Tibial nerve (tissue), 4 donors: ENCODE data around the gene TMEM44. TPM values are rescaled to one million over a fixed set of nuclear protein-coding genes. Genes with fewer than 3 reads are reported as not detected.

Experiments
- DNase-seq, 2 donors: peaks; one replicate each; pipeline ENCODE4 v3.0.0-alpha.2; 2019; ENCODE audit warnings: low spot score in 2 of 2
- H3K27ac ChIP-seq, 4 donors: fragments of 200-600 bp; sonication (generic) in 3 of 4; one replicate each; pipeline ENCODE4 v1.5.1; 2017 to 2019; ENCODE audit warnings: mild to moderate bottlenecking in 1 of 4
- H3K27me3 ChIP-seq, 2 donors: fragments of 200-600 bp; sonication (generic) in 1 of 2; one replicate each; pipeline versions ENCODE4 v1.5.1 to v1.6.0; 2017 to 2019
- H3K36me3 ChIP-seq, 3 donors: fragments of 200-600 bp; sonication (generic); one replicate each; pipeline ENCODE4 v1.5.1; 2018 to 2019
- H3K4me1 ChIP-seq, 4 donors: fragments of 200-600 bp; sonication (generic) in 3 of 4; one replicate each; pipeline ENCODE4 v1.5.1; 2017 to 2019
- H3K4me3 ChIP-seq, 4 donors: fragments of 200-600 bp; sonication (generic) in 3 of 4; one replicate each; pipeline ENCODE4 v1.5.1; 2017 to 2019; ENCODE audit warnings: mild to moderate bottlenecking in 1 of 4, moderate library complexity in 1 of 4
- H3K9me3 ChIP-seq, 4 donors: fragments of 200-600 bp; sonication (generic) in 3 of 4; one replicate each; pipeline ENCODE4 v1.5.1; 2017 to 2019
- CTCF ChIP-seq, 5 experiments: fragments of 200-600 bp in 3 of 5; fragments of 450-650 bp in 2 of 5; sonication (generic) in 3 of 5; IDR thresholded peaks; one replicate each; pipeline ENCODE4 v1.5.1; 2016 to 2019; ENCODE audit warnings: antibody characterized with exemption in 5 of 5, mild to moderate bottlenecking in 3 of 5, moderate library complexity in 2 of 5
- EP300 ChIP-seq, 2 donors: sonication (generic); formaldehyde crosslinking; IDR thresholded peaks; one replicate each; pipeline ENCODE4 v1.6.1; 2017; ENCODE audit warnings: antibody characterized with exemption in 2 of 2, mild to moderate bottlenecking in 1 of 2
- POLR2A ChIP-seq, 2 donors: fragments of 450-650 bp; IDR thresholded peaks; one replicate each; pipeline ENCODE4 v1.6.1; 2017; ENCODE audit warnings: antibody characterized with exemption in 2 of 2, mild to moderate bottlenecking in 2 of 2, moderate library complexity in 2 of 2
- WGBS, 2 donors: methylation state at CpG; one replicate each; pipeline ENCODE4 v1.1.5; 2018; 5-methylcytosine and 5-hydroxymethylcytosine counted together
- total RNA-seq, 4 donors: library from RNA; depleted of rRNA; stranded (reverse); fragments of >200 nt; gene quantifications; one replicate each; pipeline ENCODE4 v1.1.0, GENCODE V29; 2016

The TMEM44 gene
- total RNA-seq, 4 donors from 2014 or later = 14.9 to 17.4 (median 16.5) TPM

- no peak overlapping the region for H3K27ac ChIP-seq
- no peaks in the 10 kb centered on the region for H3K27me3 ChIP-seq
- WGBS, 2 donors = 73 to 77% methylated on average over 25 of the region's 25 CpGs
- TF ChIP-seq POLR2A (IDR thresholded peaks at IDR 0.05) (no peak), EP300 (IDR thresholded peaks at IDR 0.05) (peak in 1 of 2 donors; percentile 34)
- no peaks in the 10 kb centered on the region for H3K9me3 ChIP-seq
- H3K4me1 ChIP-seq = peaks cover 0 to 5% (median 0%) of the 10 kb centered on the region in 4 donors
- H3K4me3 ChIP-seq = no peak overlapping the region
- peak in 1 of 2 donors; percentile 29 for DNase-seq
- H3K36me3 ChIP-seq = peaks cover 0 to 2% (median 0%) of the 10 kb centered on the region in 3 donors
Observed at GRCh38 chr3:194598771-194599557, 34.3 kb downstream of the TMEM44 start.

DNA sequence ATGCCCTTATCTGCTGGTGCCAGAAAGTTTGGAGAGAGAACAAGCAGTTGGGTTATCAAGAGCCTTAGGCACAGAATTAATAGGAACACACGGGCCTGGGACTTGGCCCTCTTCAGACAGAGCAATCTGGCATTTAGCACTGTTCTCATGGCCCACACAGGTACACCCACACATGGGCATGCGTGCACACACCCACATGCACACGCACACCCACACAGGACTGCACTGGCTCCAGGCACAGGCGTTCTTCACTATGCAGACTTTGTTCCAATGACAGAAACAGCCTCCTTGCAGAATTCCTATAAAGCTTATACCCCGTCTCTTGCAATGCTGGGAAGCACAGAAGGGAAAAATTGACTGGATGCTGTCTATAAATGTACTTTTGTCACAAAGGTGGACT lies 36.3 kb downstream of the TMEM44 start:
- H3K4me3 ChIP-seq = no peak overlapping the region
- H3K36me3 ChIP-seq = no peaks in the 10 kb centered on the region
- H3K9me3 ChIP-seq = no peaks in the 10 kb centered on the region
- H3K4me1 ChIP-seq = peaks cover 0 to 23% (median 10%) of the 10 kb centered on the region in 4 donors
- 73 to 74% methylated on average over 5 of the region's 5 CpGs for WGBS, 2 donors
- H3K27me3 ChIP-seq = no peaks in the 10 kb centered on the region
- peak overlapping the region in 1 of 4 donors; percentile 63 for H3K27ac ChIP-seq
- TF ChIP-seq CTCF (IDR thresholded peaks at IDR 0.05) (no peak), EP300 (IDR thresholded peaks at IDR 0.05) (peak in 1 of 2 donors; percentile 61)
- DNase-seq = no peak

DNA sequence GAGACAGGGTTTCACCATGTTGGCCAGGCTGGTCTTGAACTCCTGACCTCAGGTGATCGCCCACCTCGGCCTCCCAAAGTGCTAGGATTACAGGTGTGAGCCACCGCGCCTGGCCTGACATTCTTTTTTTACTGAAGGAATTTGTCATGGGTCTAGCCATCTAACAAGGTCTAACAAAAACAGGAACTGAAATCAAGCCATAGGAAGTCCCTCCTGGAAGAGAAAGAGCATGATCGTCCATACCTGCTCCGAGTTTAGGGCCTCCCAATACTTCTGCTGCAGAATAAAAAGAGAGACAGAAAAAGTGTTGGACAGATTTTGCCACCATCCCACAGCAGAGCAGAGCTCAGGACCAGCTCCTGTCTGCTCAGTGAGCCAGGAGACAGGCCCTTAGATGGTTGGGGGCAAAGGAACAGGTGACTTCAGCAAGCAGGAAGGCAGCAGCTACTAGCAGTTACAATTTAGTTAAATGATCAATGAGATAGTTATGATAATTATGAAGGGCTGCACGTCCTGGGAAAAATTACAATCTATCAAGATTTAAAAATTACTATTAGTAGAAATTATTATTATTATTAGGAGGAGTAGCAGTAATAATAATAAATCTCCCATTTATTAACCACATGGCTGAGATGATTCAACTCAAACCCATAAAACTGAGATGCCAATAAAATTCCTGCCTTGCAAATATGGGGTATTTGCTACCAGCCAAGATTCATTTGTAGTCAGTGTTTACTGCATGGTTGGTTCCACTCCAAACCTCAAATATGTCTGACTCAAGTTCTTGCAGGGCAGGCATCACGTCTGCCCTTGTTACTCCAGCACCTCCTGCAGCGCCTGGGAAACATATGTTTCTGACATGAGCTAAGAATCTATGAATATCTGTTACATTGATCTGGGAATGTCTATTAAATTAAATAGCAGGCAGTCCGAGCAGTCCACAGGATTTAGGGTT lies 40.1 kb downstream of the TMEM44 start:
- peak overlapping the region; percentile 40 to 89 (median 76) for H3K27ac ChIP-seq
- H3K9me3 ChIP-seq = no peaks in the 10 kb centered on the region
- H3K27me3 ChIP-seq = no peaks in the 10 kb centered on the region

DNA sequence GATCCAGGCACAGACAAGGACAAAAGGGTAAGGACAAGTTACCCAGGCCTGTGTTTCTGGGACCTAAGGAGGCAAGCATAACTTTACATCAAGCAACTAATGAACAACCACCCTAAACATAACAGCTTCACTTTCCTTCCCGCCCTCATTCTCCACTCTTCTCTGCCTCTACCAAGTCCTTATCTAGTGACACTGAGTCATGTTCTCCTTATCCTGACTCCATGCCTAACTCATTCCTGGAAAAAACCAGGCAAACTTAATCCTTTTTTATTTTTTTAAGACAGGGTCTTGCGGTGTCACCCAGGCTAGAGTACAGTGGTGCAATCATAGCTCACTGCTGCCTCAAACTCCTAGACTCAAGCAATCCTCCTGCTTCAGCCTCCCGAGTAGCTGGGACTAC lies 44.5 kb downstream of the TMEM44 start:
- Histone ChIP-seq H3K9me3 (no peaks in the 10 kb centered on the region), H3K27me3 (no peaks in the 10 kb centered on the region), H3K36me3 (peaks cover 0 to 25% (median 0%) of the 10 kb centered on the region in 3 donors), H3K27ac (no peak overlapping the region), H3K4me1 (peaks cover 0 to 50% (median 18%) of the 10 kb centered on the region in 4 donors), H3K4me3 (no peak overlapping the region)
- 90 to 99% methylated on average over 3 of the region's 3 CpGs for WGBS, 2 donors
- TF ChIP-seq EP300 (IDR thresholded peaks at IDR 0.05) = no peak
- no peak for TF ChIP-seq POLR2A (IDR thresholded peaks at IDR 0.05)
- DNase-seq = no peak

More for the DNA sequence above, 40.1 kb downstream of the TMEM44 start:
- 63 to 66% methylated on average over 10 of the region's 10 CpGs for WGBS, 2 donors
- peaks cover 0 to 17% (median 0%) of the 10 kb centered on the region in 3 donors for H3K36me3 ChIP-seq
- H3K4me1 ChIP-seq = peaks cover 0 to 23% (median 10%) of the 10 kb centered on the region in 4 donors
- no peak overlapping the region for H3K4me3 ChIP-seq
- TF ChIP-seq POLR2A (IDR thresholded peaks at IDR 0.05) = no peak
- TF ChIP-seq CTCF (IDR thresholded peaks at IDR 0.05) = no peak
- peak; percentile 50 to 79 for TF ChIP-seq EP300 (IDR thresholded peaks at IDR 0.05)
- DNase-seq = peak in 1 of 2 donors; percentile 53

GRCh38 chr3:194588236-194588635 lies 45.0 kb downstream of the TMEM44 start:
- Histone ChIP-seq H3K9me3 (no peaks in the 10 kb centered on the region), H3K27me3 (no peaks in the 10 kb centered on the region), H3K4me3 (no peak overlapping the region), H3K36me3 (peaks cover 0 to 25% (median 0%) of the 10 kb centered on the region in 3 donors), H3K27ac (peak overlapping the region in 2 of 4 donors; percentile 68 to 74), H3K4me1 (peaks cover 0 to 47% (median 15%) of the 10 kb centered on the region in 4 donors)
- no peak for TF ChIP-seq EP300 (IDR thresholded peaks at IDR 0.05)
- no peak for TF ChIP-seq POLR2A (IDR thresholded peaks at IDR 0.05)
- TF ChIP-seq CTCF (IDR thresholded peaks at IDR 0.05) = no peak
- no peak for DNase-seq
- 90 to 92% methylated on average over 13 of the region's 13 CpGs for WGBS, 2 donors
